ENCODE measurements around the gene CCR1. TPM values are rescaled to one million over a fixed set of nuclear protein-coding genes. Genes with fewer than 3 reads are reported as not detected.

The CCR1 gene
- total RNA-seq, 4 donors from 2014 or later = 4.0 to 25.2 (median 8.6) TPM

DNA sequence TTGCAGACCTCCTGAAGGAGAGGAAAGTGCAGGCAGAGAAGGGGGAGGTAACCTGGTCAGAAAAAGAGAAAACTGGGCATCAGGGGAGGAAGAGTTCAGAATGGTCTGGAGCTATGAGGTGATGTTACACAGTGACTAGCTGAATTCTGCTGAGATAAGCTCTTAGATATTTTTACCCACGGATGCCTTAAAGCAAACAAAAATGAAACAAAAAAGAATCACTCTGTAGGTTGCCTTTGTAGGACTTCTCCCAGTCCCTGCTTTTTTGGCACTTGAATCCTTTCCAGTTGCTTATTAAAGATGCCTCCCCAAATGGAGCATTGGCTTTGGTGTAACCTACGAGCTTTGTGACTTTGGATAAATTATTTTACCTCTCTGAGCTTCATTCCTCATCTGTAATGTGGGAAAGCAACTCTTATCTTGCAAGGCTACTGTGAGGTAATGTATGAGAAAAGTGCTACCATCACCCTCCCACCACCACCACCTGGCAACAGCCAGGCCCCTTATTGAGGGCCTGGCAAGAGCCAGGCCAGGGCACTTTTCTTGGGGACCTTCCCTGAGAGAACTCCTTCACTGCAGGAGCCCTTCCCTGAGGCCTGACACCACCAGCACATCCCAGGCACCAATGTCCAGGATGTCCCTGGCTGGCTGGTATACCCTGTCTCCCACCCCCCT is 2.7 kb downstream of the CCR1 start:
- Histone ChIP-seq H3K36me3 (peaks cover 0 to 8% (median 0%) of the 10 kb centered on the region in 3 donors), H3K27me3 (no peaks in the 10 kb centered on the region), H3K9me3 (no peaks in the 10 kb centered on the region), H3K4me3 (peak overlapping the region in 1 of 4 donors; percentile 9), H3K27ac (peak overlapping the region in 1 of 4 donors; percentile 25), H3K4me1 (peaks cover 0 to 15% (median 3%) of the 10 kb centered on the region in 4 donors)
- 53 to 72% methylated on average over 2 of the region's 2 CpGs for WGBS, 2 donors
- TF ChIP-seq, protein P1, sequence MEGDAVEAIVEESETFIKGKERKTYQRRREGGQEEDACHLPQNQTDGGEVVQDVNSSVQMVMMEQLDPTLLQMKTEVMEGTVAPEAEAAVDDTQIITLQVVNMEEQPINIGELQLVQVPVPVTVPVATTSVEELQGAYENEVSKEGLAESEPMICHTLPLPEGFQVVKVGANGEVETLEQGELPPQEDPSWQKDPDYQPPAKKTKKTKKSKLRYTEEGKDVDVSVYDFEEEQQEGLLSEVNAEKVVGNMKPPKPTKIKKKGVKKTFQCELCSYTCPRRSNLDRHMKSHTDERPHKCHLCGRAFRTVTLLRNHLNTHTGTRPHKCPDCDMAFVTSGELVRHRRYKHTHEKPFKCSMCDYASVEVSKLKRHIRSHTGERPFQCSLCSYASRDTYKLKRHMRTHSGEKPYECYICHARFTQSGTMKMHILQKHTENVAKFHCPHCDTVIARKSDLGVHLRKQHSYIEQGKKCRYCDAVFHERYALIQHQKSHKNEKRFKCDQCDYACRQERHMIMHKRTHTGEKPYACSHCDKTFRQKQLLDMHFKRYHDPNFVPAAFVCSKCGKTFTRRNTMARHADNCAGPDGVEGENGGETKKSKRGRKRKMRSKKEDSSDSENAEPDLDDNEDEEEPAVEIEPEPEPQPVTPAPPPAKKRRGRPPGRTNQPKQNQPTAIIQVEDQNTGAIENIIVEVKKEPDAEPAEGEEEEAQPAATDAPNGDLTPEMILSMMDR (IDR thresholded peaks at IDR 0.05) = no peak
- TF ChIP-seq EP300 (IDR thresholded peaks at IDR 0.05) = no peak
- no peak for TF ChIP-seq POLR2A (IDR thresholded peaks at IDR 0.05)
- no peak for DNase-seq (ENCODE audit: low spot score in 2 of 2)

DNA sequence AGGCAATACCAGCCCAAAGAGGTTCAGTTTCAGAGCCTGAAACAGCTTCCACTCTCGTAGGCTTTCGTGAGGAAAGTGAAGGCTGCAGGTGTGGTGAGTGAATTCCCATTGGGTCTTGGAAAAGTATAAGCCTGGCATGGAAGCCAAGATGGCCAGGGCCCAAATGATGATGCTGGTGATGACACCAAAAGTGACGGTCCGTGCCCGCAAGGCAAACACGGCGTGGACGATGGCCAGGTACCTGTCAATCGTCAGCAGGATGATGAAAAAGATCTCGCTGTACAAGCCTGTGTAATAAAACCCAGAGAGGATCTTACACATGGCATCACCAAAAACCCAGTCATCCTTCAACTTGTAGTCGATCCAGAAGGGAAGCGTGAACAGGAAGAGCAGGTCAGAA is 4.4 kb downstream of the CCR1 start:
- Histone ChIP-seq H3K9me3 (no peaks in the 10 kb centered on the region), H3K36me3 (peaks cover 0 to 8% (median 0%) of the 10 kb centered on the region in 3 donors), H3K4me3 (no peak overlapping the region), H3K27me3 (no peaks in the 10 kb centered on the region), H3K4me1 (peaks cover 0 to 7% (median 2%) of the 10 kb centered on the region in 4 donors), H3K27ac (no peak overlapping the region)
- TF ChIP-seq EP300 (IDR thresholded peaks at IDR 0.05) = no peak
- TF ChIP-seq POLR2A (IDR thresholded peaks at IDR 0.05) = no peak
- TF ChIP-seq, protein P1 (IDR thresholded peaks at IDR 0.05) = no peak
- no peak for DNase-seq (ENCODE audit: low spot score in 2 of 2)
- 95% methylated on average over 12 of the region's 12 CpGs for WGBS, 2 donors

DNA sequence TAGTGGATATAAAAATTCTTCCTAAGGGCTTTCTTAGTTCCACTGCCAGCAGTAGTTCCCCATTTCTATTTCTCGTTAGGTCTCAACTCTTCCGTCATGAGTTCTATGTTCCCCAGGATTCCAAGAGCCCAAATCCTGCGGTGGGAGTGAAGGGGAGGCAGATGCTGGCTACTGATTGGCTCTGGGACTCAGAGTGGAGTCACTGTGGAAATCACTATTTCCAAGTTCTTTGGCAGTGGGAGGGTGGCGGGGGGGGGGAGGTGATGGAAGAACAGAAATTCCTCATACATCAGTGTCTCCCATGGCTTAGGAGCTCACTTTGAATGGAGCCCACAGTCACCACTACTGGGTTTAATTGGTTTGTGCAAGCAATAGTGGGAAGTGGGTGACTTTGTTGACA is 5.6 kb downstream of the CCR1 start:
- WGBS, 2 donors = 73 to 76% methylated on average over 4 of the region's 4 CpGs

DNA sequence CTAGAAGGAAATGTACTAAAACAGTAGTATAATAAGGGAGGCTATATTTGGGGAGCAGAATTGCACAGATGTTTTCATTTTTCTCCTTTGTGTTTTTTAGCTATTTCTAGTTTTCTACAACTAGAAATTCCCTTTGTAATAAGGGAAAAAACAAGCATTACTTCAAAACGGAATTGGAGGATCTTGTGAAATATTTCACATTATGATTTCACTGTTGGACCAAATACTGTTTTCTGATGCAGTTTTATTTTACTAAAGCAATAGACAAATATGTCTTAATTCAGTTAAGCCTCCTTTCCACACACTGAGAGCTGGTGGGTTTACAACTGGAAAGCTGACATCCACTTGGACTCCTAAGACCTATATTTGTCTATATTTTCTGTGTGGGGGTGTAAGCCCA is 7.3 kb downstream of the CCR1 start:
- DNase-seq (ENCODE audit: low spot score in 2 of 2) = no peak
- TF ChIP-seq POLR2A (IDR thresholded peaks at IDR 0.05) (no peak), EP300 (IDR thresholded peaks at IDR 0.05) (no peak)
- TF ChIP-seq, protein P1 (IDR thresholded peaks at IDR 0.05) = no peak
- 46 to 50% methylated on average over 1 of the region's 1 CpG for WGBS, 2 donors
- Histone ChIP-seq H3K36me3 (peaks cover 0 to 8% (median 0%) of the 10 kb centered on the region in 3 donors), H3K9me3 (peaks cover 0 to 15% (median 0%) of the 10 kb centered on the region in 4 donors), H3K4me3 (no peak overlapping the region), H3K4me1 (no peaks in the 10 kb centered on the region), H3K27ac (peak overlapping the region in 2 of 4 donors; percentile 30 to 38), H3K27me3 (no peaks in the 10 kb centered on the region)

More for the DNA sequence above, 5.6 kb downstream of the CCR1 start:
- H3K27ac ChIP-seq = no peak overlapping the region
- no peak for TF ChIP-seq EP300 (IDR thresholded peaks at IDR 0.05)
- H3K4me3 ChIP-seq = no peak overlapping the region
- no peak for DNase-seq (ENCODE audit: low spot score in 2 of 2)
- no peaks in the 10 kb centered on the region for H3K4me1 ChIP-seq
- peaks cover 0 to 11% (median 0%) of the 10 kb centered on the region in 4 donors for H3K9me3 ChIP-seq
- H3K36me3 ChIP-seq = peaks cover 0 to 8% (median 0%) of the 10 kb centered on the region in 3 donors
- H3K27me3 ChIP-seq = no peaks in the 10 kb centered on the region

DNA sequence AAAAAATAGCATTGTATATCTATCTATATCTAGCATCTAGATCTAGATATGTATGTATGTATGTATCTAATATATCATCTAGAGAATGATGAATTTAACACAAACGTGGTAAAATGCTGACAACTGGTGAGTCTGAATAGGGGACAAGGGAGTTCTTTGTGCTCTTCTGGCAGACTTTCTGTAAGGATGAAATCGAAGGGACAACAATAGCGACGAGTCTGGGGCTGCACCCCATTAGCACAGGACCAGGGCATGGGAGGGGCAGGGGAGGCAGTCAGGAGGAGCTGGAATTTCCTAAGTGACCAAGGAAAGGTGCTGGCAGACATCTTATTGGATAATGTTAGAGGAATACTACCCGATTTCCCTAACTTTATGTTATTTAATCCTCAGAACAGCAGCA is 7.9 kb downstream of the CCR1 start:
- Histone ChIP-seq H3K4me1 (no peaks in the 10 kb centered on the region), H3K36me3 (peaks cover 0 to 8% (median 0%) of the 10 kb centered on the region in 3 donors), H3K27me3 (no peaks in the 10 kb centered on the region), H3K27ac (peak overlapping the region in 1 of 4 donors; percentile 15), H3K9me3 (peaks cover 0 to 17% (median under 1%) of the 10 kb centered on the region in 4 donors), H3K4me3 (no peak overlapping the region)
- TF ChIP-seq EP300 (IDR thresholded peaks at IDR 0.05) = no peak
- no peak for TF ChIP-seq POLR2A (IDR thresholded peaks at IDR 0.05)
- TF ChIP-seq, protein P1 (IDR thresholded peaks at IDR 0.05) = no peak
- DNase-seq (ENCODE audit: low spot score in 2 of 2) = no peak
- 44% methylated on average over 5 of the region's 5 CpGs for WGBS, 2 donors
